Stimulated activated CD8-positive, alpha-beta memory T cell treated with anti-CD3 and anti-CD28 coated beads, Interleukin-7, amount 100 ng/mL, for 24 hours (primary cell): ENCODE results near the gene EEIG2.
"Not testable (repeated sequence)": the region's sequence is repeated elsewhere in the genome, so short reads cannot be mapped to it uniquely, and the experiment has no call there.

ENCODE experiments used
- DNase-seq: peaks from one replicate; pipeline ENCODE4 v3.0.0-alpha.2; 2020; ENCODE audit warnings: low read depth

EEIG2 gene

GRCh38 chr1:108559215-108560186 is at the start of gene EEIG2:
Gene EEIG2, plus strand, starts transcription at chr1:108560100. Its CDS starts 329 bp downstream, at chr1:108560429.
- DNase-seq, result peak; percentile 69

GRCh38 chr1:108511764-108512163 is 48.1 kb upstream of the EEIG2 start:
- DNase-seq, result no peak

GRCh38 chr1:108512239-108513043 is 47.5 kb upstream of the EEIG2 start:
- no peak for DNase-seq

DNA sequence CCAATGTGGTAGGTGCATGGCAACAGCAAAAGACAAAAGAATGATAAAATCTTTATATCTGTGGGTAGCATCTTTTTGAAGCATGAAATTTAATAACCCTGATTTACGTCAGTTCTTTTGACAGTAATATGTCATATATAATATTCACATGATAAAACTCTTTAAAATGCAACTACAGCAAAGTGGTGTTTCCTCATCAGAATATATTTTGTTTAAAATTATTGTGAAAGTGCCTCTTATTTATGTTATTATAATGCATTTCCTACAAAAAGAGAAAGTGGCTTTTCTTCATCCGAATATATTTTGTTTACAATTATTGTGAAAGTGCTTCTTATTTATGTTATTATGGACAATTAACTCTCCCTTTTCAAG is 46.9 kb upstream of the EEIG2 start:
- no peak for DNase-seq

DNA sequence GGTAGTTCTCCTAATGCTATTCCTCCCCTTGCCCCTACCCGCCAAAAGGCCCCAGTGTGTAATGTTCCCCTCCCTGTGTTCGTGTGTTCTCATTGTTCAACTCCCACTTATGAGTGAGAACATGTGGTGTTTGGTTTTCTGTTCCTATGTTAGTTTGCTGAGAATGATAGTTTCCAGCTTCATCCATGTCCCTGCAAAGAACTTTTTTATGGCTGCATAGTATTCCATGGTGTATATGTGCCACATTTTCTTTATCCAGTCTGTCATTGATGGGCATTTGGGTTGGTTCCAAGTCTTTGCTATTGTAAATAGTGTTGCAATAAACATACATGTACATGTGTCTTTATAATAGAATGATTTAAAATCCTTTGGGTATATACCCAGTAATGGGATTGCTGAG is 46.0 kb upstream of the EEIG2 start:
- not testable (repeated sequence) for DNase-seq

GRCh38 chr1:108517301-108517897 is 42.5 kb upstream of the EEIG2 start:
- not testable (repeated sequence) for DNase-seq

GRCh38 chr1:108521990-108522393 is 37.9 kb upstream of the EEIG2 start:
- DNase-seq, result no peak

- no peak for DNase-seq
Measured at GRCh38 chr1:108523829-108524228, 36.1 kb upstream of the EEIG2 start.

GRCh38 chr1:108524676-108525075 is 35.2 kb upstream of the EEIG2 start:
- DNase-seq, result no peak

DNA sequence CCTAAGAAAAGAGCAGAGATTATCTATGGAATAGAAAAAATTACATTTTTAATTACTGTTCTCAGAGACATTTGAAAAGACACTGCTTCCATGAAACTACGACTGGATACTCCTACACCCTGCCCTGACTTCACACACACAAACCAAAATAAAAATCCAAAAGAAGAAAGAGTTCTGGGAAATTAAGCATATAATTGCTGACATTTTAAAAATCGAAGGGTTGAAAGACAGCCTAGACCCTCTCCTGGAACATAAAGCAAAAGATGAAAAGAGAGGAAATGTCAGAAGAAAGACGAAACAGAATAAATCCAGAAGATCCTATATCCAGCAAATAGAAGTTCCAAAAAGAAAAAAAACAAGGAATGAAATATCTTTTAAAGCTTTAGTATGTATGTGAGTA is 32.8 kb upstream of the EEIG2 start:
- no peak for DNase-seq

DNA sequence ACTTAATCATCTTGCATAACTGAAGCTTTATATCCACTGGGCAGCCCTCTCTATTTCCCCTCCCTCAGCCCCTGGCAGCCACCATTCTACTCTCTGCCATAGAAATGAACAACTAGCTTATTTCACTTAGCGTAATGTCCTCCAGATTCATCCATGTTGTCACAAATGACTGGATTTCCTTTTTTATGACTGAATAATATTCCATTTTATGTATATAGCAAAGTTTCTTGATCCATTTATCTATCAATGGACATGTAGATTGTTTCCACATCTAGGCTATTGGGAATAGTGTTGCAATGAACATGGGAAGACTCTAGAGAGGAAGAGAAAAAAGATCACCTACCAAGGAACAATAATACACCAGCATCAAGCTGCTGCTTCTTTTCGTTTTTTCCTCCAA is 32.1 kb upstream of the EEIG2 start:
- DNase-seq, result no peak

- DNase-seq, result no peak
Measured at GRCh38 chr1:108531444-108531843, 28.5 kb upstream of the EEIG2 start.

DNA sequence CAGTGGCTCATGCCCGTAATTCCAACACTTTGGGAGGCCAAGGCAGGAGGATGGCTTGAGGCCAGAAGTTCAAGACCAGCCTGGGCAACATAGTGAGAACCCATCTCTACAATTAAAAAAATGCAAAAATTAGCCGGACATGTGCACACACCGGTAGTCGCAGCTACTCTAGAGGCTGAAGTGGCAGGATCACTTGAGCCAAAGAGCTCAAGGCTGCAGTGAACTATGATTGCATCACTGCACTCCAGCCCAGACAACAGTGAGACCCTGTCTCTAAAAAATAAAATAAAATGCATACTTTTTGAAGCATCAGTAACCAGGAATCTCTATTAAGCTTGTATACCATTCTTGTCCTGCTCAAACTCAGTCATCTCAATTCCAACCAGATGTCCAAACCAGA is 27.2 kb upstream of the EEIG2 start:
- DNase-seq, result no peak

- DNase-seq, result no peak
Measured at GRCh38 chr1:108533351-108534083, 26.4 kb upstream of the EEIG2 start.

GRCh38 chr1:108534759-108535158 is 25.1 kb upstream of the EEIG2 start:
- DNase-seq, result no peak

GRCh38 chr1:108535315-108535897 is 24.5 kb upstream of the EEIG2 start:
- DNase-seq, result not testable (repeated sequence)

GRCh38 chr1:108536021-108536420 is 23.9 kb upstream of the EEIG2 start:
- DNase-seq, result not testable (repeated sequence)

GRCh38 chr1:108536791-108537190 is 23.1 kb upstream of the EEIG2 start:
- DNase-seq, result not testable (repeated sequence)

DNA sequence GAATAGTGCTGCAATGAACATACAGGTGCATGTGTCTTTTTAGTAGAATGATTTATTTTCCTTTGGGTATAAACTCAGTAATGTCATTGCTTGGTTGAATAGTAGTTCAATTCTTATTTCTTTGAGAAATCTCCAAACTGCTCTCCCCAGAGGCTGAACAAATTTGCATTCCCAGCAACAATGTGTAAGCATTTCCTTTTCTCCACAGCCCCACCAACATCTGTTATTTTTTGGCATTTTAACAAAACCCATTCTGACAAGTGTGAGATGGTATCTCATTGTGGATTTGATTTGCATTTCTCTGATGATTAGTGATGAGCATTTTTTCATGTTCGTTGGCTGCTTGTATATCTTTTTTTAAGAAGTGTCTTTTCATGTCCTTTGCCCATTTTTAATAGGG is 21.9 kb upstream of the EEIG2 start:
- no peak for DNase-seq

DNA sequence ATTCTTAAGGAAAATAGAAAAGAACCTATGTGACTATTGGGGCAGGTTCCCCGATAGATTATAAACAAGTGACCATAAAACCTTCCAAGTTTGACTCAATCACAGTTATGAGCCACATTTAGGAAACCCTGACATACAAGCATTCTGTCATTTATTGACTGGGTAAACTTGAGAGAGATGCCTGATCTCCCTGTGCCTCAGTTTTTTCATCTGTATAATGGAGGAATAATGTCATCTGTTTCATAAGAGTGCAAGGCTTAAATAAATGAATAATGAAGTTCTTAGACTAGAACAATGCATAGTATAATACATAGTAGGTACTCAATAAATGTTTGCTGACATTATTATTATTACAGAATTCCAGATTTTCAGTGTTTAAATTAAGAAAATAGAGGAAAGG is 18.9 kb upstream of the EEIG2 start:
- no peak for DNase-seq

GRCh38 chr1:108541861-108542260 is 18.0 kb upstream of the EEIG2 start:
- DNase-seq, result no peak
